ENCODE results near the gene FEV.

- TF ChIP-seq CTCF (IDR thresholded peaks at IDR 0.05 in 8 of 11, conservative IDR thresholded peaks at IDR 0.05 in 3 of 11) (no peak), POLR2A (IDR thresholded peaks at IDR 0.05) (no peak), POLR2AphosphoS5 (IDR thresholded peaks at IDR 0.05) (no peak)
Observed at GRCh38 chr2:219017201-219017931, 32.4 kb upstream of the FEV start.
